OCI-LY7 (cell line): Measurements from ENCODE around the gene CAPZA2. TPM values are rescaled to one million over a fixed set of nuclear protein-coding genes. Genes with fewer than 3 reads are reported as not detected.

Experiments used
- BruUV-seq: library from RNA; stranded (reverse); fragments of 400-500 nt; replicated peaks from 2 replicates; lab custom pipeline; 2021; lab: Mats Ljungman, UMichigan
- CTCF ChIA-PET: fragments of 300-600 bp; sonication (Branson Sonifier 250); formaldehyde crosslinking; loops from one replicate; lab custom pipeline; 2022; ENCODE audit warnings: antibody characterized with exemption; ENCODE audit not compliant: unreplicated experiment; lab: Charles Lee
- POLR2A ChIA-PET: fragments of 300-600 bp; sonication (Branson Sonifier 250); formaldehyde crosslinking; loops from one replicate; lab custom pipeline; 2022; ENCODE audit warnings: antibody characterized with exemption; lab: Charles Lee
- DNase-seq: peaks from one replicate; pipeline ENCODE4 v3.0.0-alpha.2; 2015; ENCODE audit warnings: low spot score
- H2AFZ ChIP-seq: fragments of 200-600 bp; sonication (generic), shearing (Covaris generic); 2 replicates; pipeline ENCODE4 v1.6.1; 2014; ENCODE audit warnings: mild to moderate bottlenecking, antibody characterized with exemption, low read length, moderate library complexity
- H3K27ac ChIP-seq: fragments of 200-600 bp; sonication (generic); 2 replicates; pipeline ENCODE4 v1.5.1; 2014; ENCODE audit warnings: mixed run types, low read depth, mild to moderate bottlenecking, moderate library complexity, low read length, inconsistent platforms; ENCODE audit not compliant: poor library complexity, severe bottlenecking
- H3K36me3 ChIP-seq: fragments of 200-600 bp; sonication (generic); 2 replicates; pipeline ENCODE4 v1.6.1; 2014; ENCODE audit warnings: mild to moderate bottlenecking, antibody characterized with exemption, low read length, moderate library complexity, mixed read lengths; ENCODE audit not compliant: insufficient read depth
- H3K4me1 ChIP-seq: fragments of 200-600 bp; sonication (generic); 2 replicates; pipeline ENCODE4 v1.5.1; 2014; ENCODE audit warnings: mild to moderate bottlenecking, low read length; ENCODE audit not compliant: insufficient read depth, poor library complexity, severe bottlenecking
- H3K4me2 ChIP-seq: fragments of 200-600 bp; sonication (generic); 2 replicates; pipeline ENCODE4 v1.6.1; 2014; ENCODE audit warnings: mild to moderate bottlenecking, low read length
- H3K4me3 ChIP-seq: fragments of 200-600 bp; sonication (generic); 2 replicates; pipeline ENCODE4 v1.5.1; 2014; ENCODE audit warnings: mild to moderate bottlenecking, low read depth, low read length; ENCODE audit not compliant: poor library complexity, severe bottlenecking
- H3K79me2 ChIP-seq: fragments of 200-600 bp; sonication (generic); 2 replicates; pipeline ENCODE4 v1.6.1; 2016; ENCODE audit warnings: low read depth, mild to moderate bottlenecking, low read length, moderate library complexity, mixed read lengths; ENCODE audit not compliant: insufficient read depth
- H3K9me2 ChIP-seq: fragments of 200-600 bp; sonication (generic); 2 replicates; pipeline ENCODE4 v1.6.1; 2016; ENCODE audit warnings: mild to moderate bottlenecking, low read length, mixed read lengths; ENCODE audit not compliant: insufficient read depth
- H3K9me3 ChIP-seq: fragments of 200-600 bp; sonication (generic); 2 replicates; pipeline ENCODE4 v1.6.1; 2014; ENCODE audit warnings: mild to moderate bottlenecking, mixed run types, low read length, mixed read lengths
- H4K20me1 ChIP-seq: fragments of 200-600 bp; sonication (generic); 2 replicates; pipeline ENCODE4 v1.6.1; 2014; ENCODE audit warnings: mild to moderate bottlenecking, antibody characterized with exemption, low read length, moderate library complexity, mixed read lengths; ENCODE audit not compliant: insufficient read depth
- CTCF ChIP-seq: fragments of 200-600 bp; sonication (generic); conservative IDR thresholded peaks from 2 replicates; pipeline ENCODE4 v1.5.1; 2014; ENCODE audit warnings: mild to moderate bottlenecking, antibody characterized with exemption, low read length, moderate library complexity, mixed read lengths
- EZH2phosphoT487 ChIP-seq: fragments of 200-600 bp; sonication (generic); IDR thresholded peaks from 2 replicates; pipeline ENCODE4 v1.6.1; 2018; ENCODE audit warnings: low read depth, borderline replicate concordance, mild to moderate bottlenecking, mixed run types, antibody characterized with exemption, low read length, moderate library complexity, mixed read lengths
- intact Hi-C: fragments of 100-400 bp; cut with micrococcal nuclease; formaldehyde crosslinking; loops from one replicate; pipeline ENCODE4 v1.10.0; 2022; ENCODE audit not compliant: unreplicated experiment
- total RNA-seq, 2 experiments: library from RNA; depleted of rRNA in 1 of 2; stranded (reverse); fragments of >200 nt in 1 of 2; shearing (Covaris generic) in 1 of 2; gene quantifications; 2 replicates each; pipeline ENCODE4 v1.2.3, GENCODE V29; 2014 to 2022

The CAPZA2 gene
- total RNA-seq, 2 experiments from 2014 or later = 53.3 to 103 TPM

GRCh38 chr7:116884691-116885090 is 22.3 kb downstream of the CAPZA2 start:
- H3K36me3 ChIP-seq = peaks cover 53% of the 10 kb centered on the region
- no peaks in the 10 kb centered on the region for H3K4me1 ChIP-seq
- H3K4me3 ChIP-seq = no peak overlapping the region
- BruUV-seq = no TSS peak
- no peak overlapping the region for H3K4me2 ChIP-seq
- H4K20me1 ChIP-seq = no peaks in the 10 kb centered on the region
- intact Hi-C loops = no loop called here
- H3K27ac ChIP-seq = no peak overlapping the region
- DNase-seq = no peak
- H2AFZ ChIP-seq = no peak overlapping the region
- ChIA-PET CTCF (no interaction called here), POLR2A (interaction anchor here (0.7 to 4.2 kb wide), 3 partner anchors 11 to 74 kb away, joined by 3 to 17 read pairs (median 5); no protein-coding TSS in a partner anchor)
- H3K9me3 ChIP-seq = peaks cover 14% of the 10 kb centered on the region
- no peak for TF ChIP-seq EZH2phosphoT487
- TF ChIP-seq CTCF = no peak
- H3K79me2 ChIP-seq = peaks cover 77% of the 10 kb centered on the region
- H3K9me2 ChIP-seq = no peaks in the 10 kb centered on the region

GRCh38 chr7:116885724-116886123 is 23.3 kb downstream of the CAPZA2 start:
- Histone ChIP-seq H2AFZ (no peak overlapping the region), H3K27ac (no peak overlapping the region), H3K36me3 (peaks cover 58% of the 10 kb centered on the region), H3K4me1 (no peaks in the 10 kb centered on the region), H3K79me2 (peaks cover 72% of the 10 kb centered on the region), H3K4me3 (no peak overlapping the region), H3K9me2 (no peaks in the 10 kb centered on the region), H4K20me1 (no peaks in the 10 kb centered on the region), H3K9me3 (peaks cover 14% of the 10 kb centered on the region), H3K4me2 (no peak overlapping the region)
- POLR2A ChIA-PET = interaction anchor here (1.7 to 4.2 kb wide), 2 partner anchors 10 to 13 kb away, joined by 5 to 17 read pairs; no protein-coding TSS in a partner anchor
- CTCF ChIA-PET = no interaction called here
- BruUV-seq = no TSS peak
- no peak for DNase-seq
- intact Hi-C loops = no loop called here
- no peak for TF ChIP-seq EZH2phosphoT487
- no peak for TF ChIP-seq CTCF

GRCh38 chr7:116886543-116887156 is 24.3 kb downstream of the CAPZA2 start:
- BruUV-seq = no TSS peak
- TF ChIP-seq EZH2phosphoT487 (no peak), CTCF (no peak)

More at GRCh38 chr7:116886543-116887156, 24.3 kb downstream of the CAPZA2 start:
- no peak overlapping the region for H2AFZ ChIP-seq
- peaks cover 14% of the 10 kb centered on the region for H3K9me3 ChIP-seq
- H3K27ac ChIP-seq = no peak overlapping the region
- peaks cover 65% of the 10 kb centered on the region for H3K79me2 ChIP-seq
- intact Hi-C loops = no loop called here
- H4K20me1 ChIP-seq = no peaks in the 10 kb centered on the region
- H3K36me3 ChIP-seq = peaks cover 63% of the 10 kb centered on the region
- H3K9me2 ChIP-seq = no peaks in the 10 kb centered on the region
- ChIA-PET POLR2A (interaction anchor here (1.7 to 4.2 kb wide), 2 partner anchors 9 to 12 kb away, joined by 5 to 17 read pairs; no protein-coding TSS in a partner anchor), CTCF (no interaction called here)
- H3K4me1 ChIP-seq = no peaks in the 10 kb centered on the region
- no peak overlapping the region for H3K4me2 ChIP-seq
- H3K4me3 ChIP-seq = no peak overlapping the region
- DNase-seq = no peak
